ENCODE data around the gene SIRPB2.
"Not testable (repeated sequence)": the region's sequence is repeated elsewhere in the genome, so short reads cannot be mapped to it uniquely, and the experiment has no call there.

Gene SIRPB2

DNA sequence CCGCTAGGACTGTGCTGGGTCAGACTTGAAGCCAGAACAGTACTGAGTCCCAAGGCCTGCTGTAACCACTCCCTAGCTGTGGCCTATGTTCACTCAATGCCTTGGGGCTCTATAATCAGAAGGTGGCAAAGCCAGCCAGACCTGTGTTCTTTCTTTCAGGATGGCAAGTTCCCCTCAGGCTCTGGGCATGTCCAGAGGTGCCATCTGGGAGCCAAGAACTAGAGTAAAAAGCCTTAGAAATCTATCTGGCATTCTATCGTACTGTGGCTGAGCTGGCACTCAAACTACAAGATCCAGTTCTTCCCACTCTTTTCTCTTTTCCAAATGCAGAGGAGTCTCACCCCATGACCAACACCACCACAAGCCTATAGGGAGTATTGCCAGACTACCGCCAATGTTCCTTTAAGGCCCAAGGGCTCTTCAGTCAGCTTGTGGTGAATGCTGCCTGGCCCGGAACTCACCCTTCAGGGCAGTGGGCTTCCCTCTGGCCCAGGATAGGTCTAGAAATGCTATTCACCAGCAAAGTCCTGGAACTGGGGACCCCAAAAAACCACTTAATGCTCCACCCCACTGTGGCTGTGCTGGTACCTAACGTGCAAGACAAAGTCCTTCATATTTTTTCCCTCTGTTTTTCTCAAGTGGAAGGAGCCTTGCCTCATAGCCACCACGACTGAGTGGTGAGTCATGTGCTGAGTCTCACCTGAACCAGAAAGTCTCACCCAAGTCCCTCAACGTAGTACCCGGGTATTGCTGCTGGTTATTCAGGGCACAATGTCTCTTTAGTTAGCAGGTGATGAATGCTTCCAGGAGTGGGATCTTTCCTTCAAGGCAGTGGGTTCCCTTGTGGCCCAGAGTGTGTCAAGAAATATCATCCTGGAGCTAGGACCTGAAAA lies 8.6 kb upstream of the SIRPB2 start:
- DNase-seq: no peak

- not testable (repeated sequence) for DNase-seq
Measured at GRCh38 chr20:1497371-1497770, 6.2 kb upstream of the SIRPB2 start.

DNA sequence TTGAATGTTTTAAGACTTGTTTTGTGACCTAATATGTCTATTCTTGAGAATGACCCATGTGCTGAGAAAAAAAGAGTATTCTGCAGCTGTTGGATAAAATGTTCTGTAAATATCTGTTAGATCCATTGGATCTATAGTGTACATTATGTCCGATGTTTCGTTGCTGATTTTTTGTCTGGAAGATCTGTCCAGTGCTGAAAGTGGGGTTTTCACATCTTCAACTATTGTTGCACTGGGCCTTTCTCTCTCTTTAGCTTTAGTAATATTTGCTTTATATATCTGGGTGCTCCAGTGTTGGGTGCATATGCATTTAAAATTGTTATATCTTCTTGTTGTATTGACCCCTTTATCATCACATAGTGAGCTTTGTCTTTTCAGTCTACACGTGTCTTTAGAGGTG lies 5.7 kb upstream of the SIRPB2 start:
- DNase-seq: no peak

GRCh38 chr20:1494436-1494835 lies 3.2 kb upstream of the SIRPB2 start:
- DNase-seq: no peak

- DNase-seq: no peak
Measured at GRCh38 chr20:1493536-1493935, 2.3 kb upstream of the SIRPB2 start.

- DNase-seq: no peak
Measured at GRCh38 chr20:1491860-1492642, 831 bp upstream of the SIRPB2 start.

GRCh38 chr20:1490643-1491195 lies 501 bp downstream of the SIRPB2 start:
- DNase-seq: no peak

DNA sequence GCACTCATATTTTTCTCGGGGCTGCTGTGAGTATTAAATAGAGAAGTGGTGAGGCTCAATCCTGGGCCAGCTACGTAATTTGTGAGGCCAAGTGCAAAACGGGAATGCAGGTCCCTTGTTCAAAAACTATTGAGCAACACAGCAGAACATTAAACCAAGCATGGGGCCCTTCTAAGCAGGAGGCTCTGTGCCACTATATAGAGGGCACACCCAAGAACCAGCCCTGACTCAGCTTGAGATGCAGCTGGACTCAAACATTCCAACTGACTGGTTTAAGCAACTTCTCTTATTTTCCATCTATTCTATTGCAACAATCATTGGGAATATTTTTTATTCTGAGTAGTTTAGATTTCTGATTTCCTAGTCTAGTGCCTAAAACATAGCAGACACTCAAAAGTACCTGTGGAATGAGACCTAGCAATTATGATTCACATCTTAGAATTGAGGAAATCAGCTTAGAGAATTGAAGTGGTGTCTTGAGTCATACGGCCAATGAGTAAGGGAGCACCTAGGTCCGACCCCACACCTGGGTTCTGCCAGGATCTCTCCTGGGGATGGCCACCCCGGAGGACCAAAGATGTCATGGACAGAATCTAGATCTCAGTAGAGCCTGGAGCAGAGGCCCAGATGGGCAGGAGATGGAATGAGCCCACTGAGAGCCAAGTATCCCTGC lies 1.3 kb downstream of the SIRPB2 start:
- DNase-seq: no peak

DNA sequence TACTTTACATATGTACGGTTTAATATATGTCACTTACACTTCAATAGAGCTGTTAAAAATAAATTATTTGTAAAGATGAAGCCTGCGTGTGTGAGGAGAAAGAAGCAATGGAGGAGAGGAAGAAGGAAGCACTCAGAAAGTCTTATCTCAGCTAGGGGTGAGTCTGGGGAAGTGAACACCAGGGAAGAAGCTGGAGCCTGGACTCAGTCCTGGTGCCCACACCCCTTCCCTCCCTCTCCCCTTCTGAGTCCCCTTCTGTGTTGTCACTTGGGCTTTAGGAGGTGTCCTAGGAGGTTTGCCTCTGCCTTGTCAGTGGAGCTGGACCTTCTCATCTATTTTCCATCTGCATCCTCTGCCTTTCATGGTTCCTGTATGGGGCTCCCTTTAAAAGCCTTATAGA lies 1.9 kb downstream of the SIRPB2 start:
- no peak for DNase-seq

DNA sequence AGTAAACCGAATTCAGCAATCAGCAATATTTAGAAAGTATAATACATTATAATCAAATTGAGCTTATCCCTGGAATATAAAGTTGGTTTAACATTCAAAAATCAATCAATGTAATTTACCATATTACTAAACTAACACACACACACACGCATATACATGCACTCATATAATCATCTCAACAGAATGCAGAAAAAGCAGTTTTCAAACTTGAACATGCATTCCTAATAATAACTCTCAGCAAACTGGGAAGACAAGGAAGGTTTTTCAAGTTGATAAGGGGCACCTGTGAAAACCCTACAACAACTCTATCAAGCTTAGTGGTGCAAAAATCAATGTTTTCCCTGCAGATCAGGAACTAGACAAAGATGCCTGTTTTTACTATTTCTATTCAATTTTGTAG lies 4.7 kb downstream of the SIRPB2 start:
- DNase-seq: no peak

- no peak for DNase-seq
Measured at GRCh38 chr20:1484438-1485116, 6.6 kb downstream of the SIRPB2 start.

DNA sequence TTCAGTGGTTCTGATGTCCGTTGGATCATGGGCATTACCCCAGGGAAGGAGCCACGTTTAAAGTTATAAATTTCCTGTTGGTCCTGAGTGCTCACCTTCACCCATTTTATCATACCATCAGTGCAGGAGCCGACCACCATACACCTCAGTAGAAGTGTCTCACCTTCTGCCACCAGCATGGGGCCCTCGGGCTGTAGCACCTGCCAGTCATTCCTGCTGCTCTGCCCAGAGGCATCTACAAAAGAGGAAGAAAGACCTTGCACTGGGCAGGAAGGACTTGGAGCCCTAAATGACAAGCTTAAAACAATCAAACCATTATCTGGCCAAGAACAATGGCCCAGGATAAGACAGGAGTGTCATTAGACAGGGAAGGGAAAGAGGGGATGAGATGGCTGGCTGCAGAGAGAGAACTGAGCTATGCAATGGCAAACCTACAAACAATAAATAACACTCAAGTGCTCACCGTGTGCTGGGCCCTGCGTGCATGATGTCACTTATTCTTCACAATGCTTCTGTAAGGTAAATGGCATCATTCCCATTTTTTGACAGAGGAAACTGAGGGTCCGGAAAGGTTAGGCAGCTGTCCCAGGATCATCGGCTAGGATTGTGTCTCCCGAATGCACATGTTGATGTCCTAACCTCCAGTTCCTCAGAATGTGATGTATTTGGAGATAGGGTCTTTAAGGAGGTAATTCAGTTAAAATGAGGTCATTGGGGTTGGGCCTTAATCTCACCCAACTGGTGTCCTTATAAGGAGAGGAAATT lies 11.2 kb downstream of the SIRPB2 start:
- no peak for DNase-seq

- no peak for DNase-seq
Measured at GRCh38 chr20:1478566-1478965, 12.7 kb downstream of the SIRPB2 start.

- no peak for DNase-seq
Measured at GRCh38 chr20:1477896-1478490, 13.2 kb downstream of the SIRPB2 start.

- no peak for DNase-seq
Measured at GRCh38 chr20:1474817-1475603, 16.2 kb downstream of the SIRPB2 start.

GRCh38 chr20:1474325-1474724 lies 16.9 kb downstream of the SIRPB2 start:
- DNase-seq: no peak

GRCh38 chr20:1473246-1474220 lies 17.7 kb downstream of the SIRPB2 start:
- no peak for DNase-seq

DNA sequence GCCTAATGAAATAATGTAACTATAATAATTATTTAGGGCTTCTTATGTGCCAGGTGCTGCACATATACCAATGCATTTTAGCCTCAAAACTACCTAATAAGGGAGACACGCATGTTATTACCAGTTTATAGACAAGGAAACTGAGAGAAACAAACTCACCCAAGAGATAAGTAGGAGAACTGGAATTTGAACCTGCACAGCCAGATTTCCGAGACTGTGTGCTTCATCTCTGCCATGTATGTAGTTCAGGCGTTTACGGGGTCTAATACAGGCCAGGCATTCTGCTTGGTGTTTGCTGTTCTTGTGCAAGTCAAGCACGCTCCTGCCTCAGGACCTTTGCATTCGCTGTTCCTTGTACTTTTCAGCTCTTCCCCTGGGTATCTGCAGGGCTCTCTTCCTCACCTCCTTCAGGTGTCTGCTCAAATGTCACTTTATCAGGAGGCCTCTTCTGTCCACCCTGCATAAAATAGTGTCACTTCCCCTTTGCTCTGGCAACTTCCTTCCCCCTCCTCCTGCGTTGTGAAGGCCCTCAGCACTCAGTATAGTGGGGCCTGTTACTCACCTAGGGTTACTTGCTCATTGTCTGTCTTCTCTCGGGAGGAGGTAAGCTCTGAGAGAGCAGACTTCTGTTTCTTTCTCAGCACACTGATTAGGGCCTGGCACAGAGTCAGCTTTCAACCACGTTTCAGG lies 18.5 kb downstream of the SIRPB2 start:
- DNase-seq: no peak

DNA sequence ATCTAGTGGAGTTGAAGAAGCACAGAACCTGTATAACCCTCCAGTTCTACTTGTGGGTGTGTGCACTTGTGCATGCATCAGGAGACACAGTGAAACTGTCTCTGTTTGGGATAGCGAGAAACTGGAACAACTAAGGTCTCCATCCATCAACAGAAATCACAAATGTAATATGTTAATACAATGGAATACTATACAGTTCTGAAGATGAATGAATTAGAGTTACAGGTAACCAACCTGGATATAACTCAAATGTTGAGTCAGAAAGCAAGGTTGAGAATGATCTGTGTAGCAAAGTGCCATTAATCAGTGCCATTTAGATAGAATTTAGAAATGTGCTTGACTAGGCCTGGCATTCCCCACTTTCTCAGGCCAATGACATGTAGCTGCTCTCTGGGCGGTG lies 20.0 kb downstream of the SIRPB2 start:
- no peak for DNase-seq
